Gastroesophageal sphincter (tissue), 3 donors: ENCODE data around the gene R3HDML.

ENCODE experiments used
- POLR2A ChIP-seq, 2 donors: fragments of 450-650 bp; IDR thresholded peaks; one replicate each; pipeline ENCODE4 v1.6.1; 2017; ENCODE audit warnings: antibody characterized with exemption in 2 of 2, mild to moderate bottlenecking in 2 of 2, moderate library complexity in 1 of 2
- POLR2AphosphoS5 ChIP-seq: sonication (generic); formaldehyde crosslinking; IDR thresholded peaks from one replicate; pipeline ENCODE4 v1.6.1; 2017; ENCODE audit warnings: antibody characterized with exemption
- TF ChIP-seq, protein P1 (sequence below), 4 experiments: fragments of 200-600 bp in 2 of 4; fragments of 450-650 bp in 2 of 4; sonication (generic) in 1 of 4; IDR thresholded peaks; one replicate each; pipeline ENCODE4 v1.5.1; 2017 to 2019; ENCODE audit warnings: antibody characterized with exemption in 4 of 4, mild to moderate bottlenecking in 2 of 4, moderate library complexity in 2 of 4

DNA sequence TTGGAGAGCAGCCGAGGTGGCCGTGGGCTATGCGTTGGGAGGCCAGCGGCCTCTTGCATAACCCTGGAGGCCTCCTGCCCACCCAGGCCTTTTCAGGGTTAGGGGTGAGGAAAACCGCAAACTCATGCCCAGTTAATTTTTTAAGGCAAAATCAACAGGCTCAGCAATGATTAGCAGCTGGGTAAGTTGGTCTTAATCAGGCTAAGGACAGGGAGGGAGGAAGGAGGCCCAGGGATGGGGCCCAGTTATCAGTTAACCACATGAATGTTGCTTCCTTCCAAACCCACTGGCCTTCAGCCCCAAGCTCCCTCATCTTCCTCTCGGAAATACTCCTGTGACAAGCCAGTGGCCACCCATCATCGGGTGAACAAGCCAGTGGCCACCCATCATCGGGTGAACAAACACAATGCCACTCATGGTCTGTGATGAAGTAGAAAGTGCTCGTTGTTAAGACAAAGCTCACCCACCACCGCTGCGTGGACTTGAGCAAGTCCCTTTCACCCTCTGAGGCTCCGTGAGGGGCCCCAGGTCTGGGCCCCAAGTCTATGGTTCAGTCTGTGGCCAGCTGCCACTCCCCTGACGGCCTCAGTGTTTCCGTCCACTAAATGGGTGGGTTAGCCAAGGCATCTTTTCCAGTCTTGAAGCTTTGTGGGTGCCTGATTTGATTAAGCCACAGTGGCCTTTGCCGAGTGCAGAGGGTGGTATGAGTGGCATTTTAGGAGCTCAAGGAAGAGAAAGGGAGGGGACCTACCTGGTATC is 58.0 kb downstream of the R3HDML start:
- no peak for TF ChIP-seq POLR2AphosphoS5
- no peak for TF ChIP-seq POLR2A (IDR thresholded peaks at IDR 0.05)
- TF ChIP-seq, protein P1, sequence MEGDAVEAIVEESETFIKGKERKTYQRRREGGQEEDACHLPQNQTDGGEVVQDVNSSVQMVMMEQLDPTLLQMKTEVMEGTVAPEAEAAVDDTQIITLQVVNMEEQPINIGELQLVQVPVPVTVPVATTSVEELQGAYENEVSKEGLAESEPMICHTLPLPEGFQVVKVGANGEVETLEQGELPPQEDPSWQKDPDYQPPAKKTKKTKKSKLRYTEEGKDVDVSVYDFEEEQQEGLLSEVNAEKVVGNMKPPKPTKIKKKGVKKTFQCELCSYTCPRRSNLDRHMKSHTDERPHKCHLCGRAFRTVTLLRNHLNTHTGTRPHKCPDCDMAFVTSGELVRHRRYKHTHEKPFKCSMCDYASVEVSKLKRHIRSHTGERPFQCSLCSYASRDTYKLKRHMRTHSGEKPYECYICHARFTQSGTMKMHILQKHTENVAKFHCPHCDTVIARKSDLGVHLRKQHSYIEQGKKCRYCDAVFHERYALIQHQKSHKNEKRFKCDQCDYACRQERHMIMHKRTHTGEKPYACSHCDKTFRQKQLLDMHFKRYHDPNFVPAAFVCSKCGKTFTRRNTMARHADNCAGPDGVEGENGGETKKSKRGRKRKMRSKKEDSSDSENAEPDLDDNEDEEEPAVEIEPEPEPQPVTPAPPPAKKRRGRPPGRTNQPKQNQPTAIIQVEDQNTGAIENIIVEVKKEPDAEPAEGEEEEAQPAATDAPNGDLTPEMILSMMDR (IDR thresholded peaks at IDR 0.05), result no peak
